Activated CD4-positive, alpha-beta memory T cell treated with anti-CD3 and anti-CD28 coated beads for 36 hours (primary cell): ENCODE data around the gene IGLL5. TPM values are rescaled to one million over a fixed set of nuclear protein-coding genes. Genes with fewer than 3 reads are reported as not detected.

Source experiments
- CTCF ChIA-PET: fragments of 350-600 bp; sonication (Branson Sonifier 250); formaldehyde crosslinking; loops from one replicate; lab custom pipeline; 2021; ENCODE audit warnings: antibody characterized with exemption, inconsistent platforms; lab: Charles Lee
- POLR2A ChIA-PET: fragments of 350-600 bp; sonication (Branson Sonifier 250); formaldehyde crosslinking; loops from one replicate; lab custom pipeline; 2021; ENCODE audit warnings: antibody characterized with exemption; lab: Charles Lee
- DNase-seq: peaks from one replicate; pipeline ENCODE4 v3.0.0-alpha.2; 2020
- H3K27ac Mint-ChIP-seq: one replicate; pipeline ENCODE4 v1.8.0; 2021; ENCODE audit warnings: mixed read lengths
- H3K27me3 Mint-ChIP-seq: one replicate; pipeline ENCODE4 v1.8.0; 2021; ENCODE audit warnings: mixed read lengths
- H3K36me3 Mint-ChIP-seq: one replicate; pipeline ENCODE4 v1.8.0; 2021; ENCODE audit warnings: mixed read lengths
- H3K4me1 Mint-ChIP-seq: one replicate; pipeline ENCODE4 v1.8.0; 2021; ENCODE audit warnings: low read depth, mixed read lengths
- H3K4me3 Mint-ChIP-seq: one replicate; pipeline ENCODE4 v1.8.0; 2021; ENCODE audit warnings: mild to moderate bottlenecking, mixed read lengths
- H3K9me3 Mint-ChIP-seq: one replicate; pipeline ENCODE4 v1.8.0; 2021; ENCODE audit warnings: mixed read lengths
- intact Hi-C: fragments of 100-400 bp; cut with micrococcal nuclease; formaldehyde crosslinking; loops from one replicate; pipeline ENCODE4 v1.15.1; 2023
- total RNA-seq, 2 experiments: library from RNA; stranded (reverse); gene quantifications; one replicate each; pipeline ENCODE4 v1.2.3, GENCODE V29; 2021

IGLL5 gene
- total RNA-seq, 2 experiments from 2014 or later, result not detected

- DNase-seq, result no peak
- no peak overlapping the region for H3K4me3 Mint-ChIP-seq
- H3K9me3 Mint-ChIP-seq, result no peaks in the 10 kb centered on the region
- peaks cover 1% of the 10 kb centered on the region for H3K27me3 Mint-ChIP-seq
- H3K4me1 Mint-ChIP-seq, result peaks cover 18% of the 10 kb centered on the region
- intact Hi-C loops, result no loop called here
- ChIA-PET POLR2A (no interaction called here), CTCF (interaction anchor here (1.2 to 2.0 kb wide), 3 partner anchors 16 to 119 kb away, joined by 3 to 4 read pairs (median 4); no protein-coding TSS in a partner anchor)
- H3K36me3 Mint-ChIP-seq, result no peaks in the 10 kb centered on the region
- H3K27ac Mint-ChIP-seq, result no peak overlapping the region
Measured at GRCh38 chr22:22929381-22930221, 42.0 kb downstream of the IGLL5 start.

- peak overlapping the region; percentile 43 for H3K27ac Mint-ChIP-seq
- H3K4me1 Mint-ChIP-seq, result peaks cover 18% of the 10 kb centered on the region
- CTCF ChIA-PET, result interaction anchor here (1.7 to 2.0 kb wide), 2 partner anchors 17 to 120 kb away, joined by 4 read pairs; no protein-coding TSS in a partner anchor
- POLR2A ChIA-PET, result no interaction called here
- H3K4me3 Mint-ChIP-seq, result no peak overlapping the region
- no peak for DNase-seq
- no peaks in the 10 kb centered on the region for H3K9me3 Mint-ChIP-seq
- H3K27me3 Mint-ChIP-seq, result peaks cover 1% of the 10 kb centered on the region
- no peaks in the 10 kb centered on the region for H3K36me3 Mint-ChIP-seq
- intact Hi-C loops, result no loop called here
Measured at GRCh38 chr22:22930222-22930497, 42.5 kb downstream of the IGLL5 start.

- no peak overlapping the region for H3K4me3 Mint-ChIP-seq
- ChIA-PET CTCF (interaction anchor here (1.1 to 2.0 kb wide), 2 partner anchors 29 to 121 kb away, joined by 4 read pairs; no protein-coding TSS in a partner anchor), POLR2A (no interaction called here)
- DNase-seq, result no peak
- peaks cover 1% of the 10 kb centered on the region for H3K27me3 Mint-ChIP-seq
- H3K9me3 Mint-ChIP-seq, result no peaks in the 10 kb centered on the region
- H3K36me3 Mint-ChIP-seq, result no peaks in the 10 kb centered on the region
- intact Hi-C loops, result no loop called here
- no peak overlapping the region for H3K27ac Mint-ChIP-seq
- peaks cover 22% of the 10 kb centered on the region for H3K4me1 Mint-ChIP-seq
Measured at GRCh38 chr22:22930571-22931556, 43.2 kb downstream of the IGLL5 start.

GRCh38 chr22:22931557-22932270 is 44.1 kb downstream of the IGLL5 start:
- ChIA-PET CTCF (interaction anchor here (0.8 to 1.4 kb wide), 4 partner anchors 11 to 178 kb away, joined by 3 to 4 read pairs (median 4); no protein-coding TSS in a partner anchor), POLR2A (no interaction called here)
- intact Hi-C loops, result no loop called here
- Mint-ChIP-seq H3K4me1 (peaks cover 22% of the 10 kb centered on the region), H3K27ac (no peak overlapping the region), H3K4me3 (no peak overlapping the region), H3K36me3 (no peaks in the 10 kb centered on the region), H3K9me3 (no peaks in the 10 kb centered on the region), H3K27me3 (peaks cover 1% of the 10 kb centered on the region)
- no peak for DNase-seq

- peaks cover 1% of the 10 kb centered on the region for H3K27me3 Mint-ChIP-seq
- H3K4me1 Mint-ChIP-seq, result peaks cover 20% of the 10 kb centered on the region
- H3K27ac Mint-ChIP-seq, result no peak overlapping the region
- DNase-seq, result no peak
- intact Hi-C loops, result no loop called here
- no peak overlapping the region for H3K4me3 Mint-ChIP-seq
- ChIA-PET POLR2A (no interaction called here), CTCF (interaction anchor here (0.6 to 1.4 kb wide), 5 partner anchors 10 to 1214 kb away, joined by 3 to 4 read pairs (median 3); no protein-coding TSS in a partner anchor)
- H3K36me3 Mint-ChIP-seq, result no peaks in the 10 kb centered on the region
- no peaks in the 10 kb centered on the region for H3K9me3 Mint-ChIP-seq
Measured at GRCh38 chr22:22932512-22932941, 44.9 kb downstream of the IGLL5 start.

GRCh38 chr22:22933100-22933806 is 45.6 kb downstream of the IGLL5 start:
- ChIA-PET CTCF (interaction anchor here (0.6 to 1.4 kb wide), 3 partner anchors 9 to 1213 kb away, joined by 3 to 4 read pairs (median 3); no protein-coding TSS in a partner anchor), POLR2A (no interaction called here)
- peaks cover 1% of the 10 kb centered on the region for H3K27me3 Mint-ChIP-seq
- H3K4me3 Mint-ChIP-seq, result no peak overlapping the region
- no peak overlapping the region for H3K27ac Mint-ChIP-seq
- no peaks in the 10 kb centered on the region for H3K36me3 Mint-ChIP-seq
- intact Hi-C loops, result no loop called here
- H3K4me1 Mint-ChIP-seq, result peaks cover 18% of the 10 kb centered on the region
- DNase-seq, result no peak
- H3K9me3 Mint-ChIP-seq, result no peaks in the 10 kb centered on the region

GRCh38 chr22:22933807-22934542 is 46.4 kb downstream of the IGLL5 start:
- Mint-ChIP-seq H3K4me3 (no peak overlapping the region), H3K4me1 (peaks cover 10% of the 10 kb centered on the region), H3K9me3 (no peaks in the 10 kb centered on the region), H3K27ac (no peak overlapping the region), H3K27me3 (peaks cover 1% of the 10 kb centered on the region), H3K36me3 (no peaks in the 10 kb centered on the region)
- ChIA-PET POLR2A (no interaction called here), CTCF (interaction anchor here (0.7 to 1.4 kb wide), 2 partner anchors 9 to 124 kb away, joined by 3 to 4 read pairs; no protein-coding TSS in a partner anchor)
- intact Hi-C loops, result no loop called here
- no peak for DNase-seq

GRCh38 chr22:22934543-22935055 is 47.0 kb downstream of the IGLL5 start:
- Mint-ChIP-seq H3K4me3 (no peak overlapping the region), H3K4me1 (peaks cover 5% of the 10 kb centered on the region), H3K9me3 (no peaks in the 10 kb centered on the region), H3K27ac (no peak overlapping the region), H3K27me3 (peaks cover 1% of the 10 kb centered on the region), H3K36me3 (no peaks in the 10 kb centered on the region)
- CTCF ChIA-PET, result interaction anchor here (0.7 to 1.4 kb wide), 3 partner anchors 8 to 125 kb away, joined by 3 to 4 read pairs (median 4); no protein-coding TSS in a partner anchor
- DNase-seq, result no peak
- POLR2A ChIA-PET, result no interaction called here
- intact Hi-C loops, result no loop called here

GRCh38 chr22:22935056-22935545 is 47.5 kb downstream of the IGLL5 start:
- POLR2A ChIA-PET, result interaction anchor here (1.2 kb wide), 1 partner anchor 13 kb away, joined by 4 read pairs; no protein-coding TSS in a partner anchor
- Mint-ChIP-seq H3K9me3 (no peaks in the 10 kb centered on the region), H3K4me3 (no peak overlapping the region), H3K4me1 (peaks cover 5% of the 10 kb centered on the region), H3K27me3 (peaks cover 1% of the 10 kb centered on the region), H3K36me3 (no peaks in the 10 kb centered on the region), H3K27ac (no peak overlapping the region)
- CTCF ChIA-PET, result interaction anchor here (0.7 to 1.4 kb wide), 7 partner anchors 51 to 512 kb away, joined by 3 to 4 read pairs (median 3); no protein-coding TSS in a partner anchor
- no peak for DNase-seq
- intact Hi-C loops, result no loop called here
